Vagina (tissue), 2 donors: ENCODE measurements around the gene MAP2K2. TPM values are rescaled to one million over a fixed set of nuclear protein-coding genes. Genes with fewer than 3 reads are reported as not detected.
"Not testable (repeated sequence)": the region's sequence is repeated elsewhere in the genome, so short reads cannot be mapped to it uniquely, and the experiment has no call there.

Experiments used
- DNase-seq, 2 donors: peaks; one replicate each; pipeline ENCODE4 v3.0.0-alpha.2; 2017; ENCODE audit errors: extremely low spot score in 2 of 2
- H3K27ac ChIP-seq: fragments of 200-600 bp; sonication (generic); one replicate; pipeline ENCODE4 v1.5.1; 2019
- H3K27me3 ChIP-seq: fragments of 200-600 bp; sonication (generic); one replicate; pipeline ENCODE4 v1.5.1; 2019
- H3K36me3 ChIP-seq, 2 donors: fragments of 200-600 bp; sonication (generic); one replicate each; pipeline ENCODE4 v1.5.1; 2017 to 2019
- H3K4me1 ChIP-seq: fragments of 200-600 bp; sonication (generic); one replicate; pipeline ENCODE4 v1.5.1; 2019
- H3K4me3 ChIP-seq, 2 donors: fragments of 200-600 bp; sonication (generic); 1 replicate in 1 of 2; 2 replicates in 1 of 2; pipeline ENCODE4 v1.5.1; 2016 to 2019
- H3K9me3 ChIP-seq: fragments of 200-600 bp; sonication (generic); one replicate; pipeline ENCODE4 v1.5.1; 2019
- CTCF ChIP-seq, 3 experiments: fragments of 450-650 bp in 2 of 3; fragments of 200-600 bp in 1 of 3; sonication (generic) in 1 of 3; IDR thresholded peaks; one replicate each; pipeline ENCODE4 v1.5.1; 2017 to 2019; ENCODE audit warnings: antibody characterized with exemption in 3 of 3, mild to moderate bottlenecking in 2 of 3, moderate library complexity in 2 of 3
- POLR2A ChIP-seq, 2 donors: fragments of 450-650 bp; IDR thresholded peaks; one replicate each; pipeline ENCODE4 v1.6.1; 2017; ENCODE audit warnings: antibody characterized with exemption in 2 of 2, mild to moderate bottlenecking in 2 of 2, moderate library complexity in 2 of 2
- POLR2AphosphoS5 ChIP-seq, 2 donors: sonication (generic); formaldehyde crosslinking; IDR thresholded peaks; one replicate each; pipeline ENCODE4 v1.9.0; 2017; ENCODE audit warnings: antibody characterized with exemption in 2 of 2, mild to moderate bottlenecking in 2 of 2, low read depth in 1 of 2; ENCODE audit not compliant: insufficient read depth in 1 of 2
- intact Hi-C: fragments of 100-400 bp; cut with DNase I; formaldehyde crosslinking; loops from one replicate; pipeline ENCODE4 v1.15.1; 2023
- total RNA-seq: library from RNA; depleted of rRNA; stranded (reverse); fragments of >200 nt; gene quantifications from one replicate; pipeline ENCODE4 v1.2.3, GENCODE V29; 2016

The MAP2K2 gene
- total RNA-seq, 1 donor from 2014 or later = 104 TPM

GRCh38 chr19:4138445-4138844, 14.5 kb upstream of the MAP2K2 start:
- no peak overlapping the region for H3K4me3 ChIP-seq
- H3K4me1 ChIP-seq = no peaks in the 10 kb centered on the region
- H3K9me3 ChIP-seq = no peaks in the 10 kb centered on the region
- H3K27me3 ChIP-seq = no peaks in the 10 kb centered on the region
- no peak overlapping the region for H3K27ac ChIP-seq
- no peak for DNase-seq
- TF ChIP-seq POLR2A (IDR thresholded peaks at IDR 0.05) (no peak), CTCF (IDR thresholded peaks at IDR 0.05) (no peak), POLR2AphosphoS5 (IDR thresholded peaks at IDR 0.05; ENCODE audit: insufficient read depth in 1 of 2, low read depth in 1 of 2) (no peak)
- H3K36me3 ChIP-seq = no peaks in the 10 kb centered on the region
- intact Hi-C loops = no loop called here

GRCh38 chr19:4136680-4137088, 12.8 kb upstream of the MAP2K2 start:
- Histone ChIP-seq H3K9me3 (no peaks in the 10 kb centered on the region), H3K27me3 (no peaks in the 10 kb centered on the region), H3K36me3 (no peaks in the 10 kb centered on the region), H3K27ac (no peak overlapping the region), H3K4me3 (no peak overlapping the region), H3K4me1 (no peaks in the 10 kb centered on the region)
- intact Hi-C loops = no loop called here
- DNase-seq = no peak
- TF ChIP-seq POLR2A (IDR thresholded peaks at IDR 0.05) (no peak), CTCF (IDR thresholded peaks at IDR 0.05) (no peak), POLR2AphosphoS5 (IDR thresholded peaks at IDR 0.05; ENCODE audit: insufficient read depth in 1 of 2, low read depth in 1 of 2) (no peak)

GRCh38 chr19:4135386-4135785, 11.5 kb upstream of the MAP2K2 start:
- H3K4me1 ChIP-seq, H3K27ac ChIP-seq, H3K36me3 ChIP-seq, H3K27me3 ChIP-seq, DNase-seq, intact Hi-C loops, H3K4me3 ChIP-seq, H3K9me3 ChIP-seq: not testable (repeated sequence)

GRCh38 chr19:4134351-4134750, 10.4 kb upstream of the MAP2K2 start:
- intact Hi-C loops = no loop called here
- TF ChIP-seq POLR2A (IDR thresholded peaks at IDR 0.05) (no peak), POLR2AphosphoS5 (IDR thresholded peaks at IDR 0.05; ENCODE audit: insufficient read depth in 1 of 2, low read depth in 1 of 2) (no peak), CTCF (IDR thresholded peaks at IDR 0.05) (no peak)
- no peaks in the 10 kb centered on the region for H3K4me1 ChIP-seq

GRCh38 chr19:4130744-4131438, 7.0 kb upstream of the MAP2K2 start:
- H3K36me3 ChIP-seq = no peaks in the 10 kb centered on the region
- no peak overlapping the region for H3K4me3 ChIP-seq
- no peaks in the 10 kb centered on the region for H3K9me3 ChIP-seq
- TF ChIP-seq POLR2A (IDR thresholded peaks at IDR 0.05) = no peak
- no peak for TF ChIP-seq POLR2AphosphoS5 (IDR thresholded peaks at IDR 0.05; ENCODE audit: insufficient read depth in 1 of 2, low read depth in 1 of 2)
- no peak for TF ChIP-seq CTCF (IDR thresholded peaks at IDR 0.05)
- H3K4me1 ChIP-seq = no peaks in the 10 kb centered on the region
- no peaks in the 10 kb centered on the region for H3K27me3 ChIP-seq
- no peak overlapping the region for H3K27ac ChIP-seq
- DNase-seq = no peak
- intact Hi-C loops = no loop called here

More at GRCh38 chr19:4134351-4134750, 10.4 kb upstream of the MAP2K2 start:
- Histone ChIP-seq H3K36me3 (no peaks in the 10 kb centered on the region), H3K27me3 (no peaks in the 10 kb centered on the region), H3K4me3 (no peak overlapping the region), H3K27ac (no peak overlapping the region), H3K9me3 (no peaks in the 10 kb centered on the region)
- no peak for DNase-seq

- H3K4me1 ChIP-seq, DNase-seq, H3K27me3 ChIP-seq, H3K27ac ChIP-seq, intact Hi-C loops, H3K36me3 ChIP-seq, H3K4me3 ChIP-seq, H3K9me3 ChIP-seq: not testable (repeated sequence)
Measured at GRCh38 chr19:4129050-4129449, 5.1 kb upstream of the MAP2K2 start.

GRCh38 chr19:4127322-4127721, 3.4 kb upstream of the MAP2K2 start:
- H3K27ac ChIP-seq, H3K36me3 ChIP-seq, intact Hi-C loops, H3K9me3 ChIP-seq, H3K27me3 ChIP-seq, H3K4me3 ChIP-seq, DNase-seq: not testable (repeated sequence)
- H3K4me1 ChIP-seq = peaks cover 20% of the 10 kb centered on the region
